ENCODE measurements around the gene RSBN1.

Gene RSBN1

DNA sequence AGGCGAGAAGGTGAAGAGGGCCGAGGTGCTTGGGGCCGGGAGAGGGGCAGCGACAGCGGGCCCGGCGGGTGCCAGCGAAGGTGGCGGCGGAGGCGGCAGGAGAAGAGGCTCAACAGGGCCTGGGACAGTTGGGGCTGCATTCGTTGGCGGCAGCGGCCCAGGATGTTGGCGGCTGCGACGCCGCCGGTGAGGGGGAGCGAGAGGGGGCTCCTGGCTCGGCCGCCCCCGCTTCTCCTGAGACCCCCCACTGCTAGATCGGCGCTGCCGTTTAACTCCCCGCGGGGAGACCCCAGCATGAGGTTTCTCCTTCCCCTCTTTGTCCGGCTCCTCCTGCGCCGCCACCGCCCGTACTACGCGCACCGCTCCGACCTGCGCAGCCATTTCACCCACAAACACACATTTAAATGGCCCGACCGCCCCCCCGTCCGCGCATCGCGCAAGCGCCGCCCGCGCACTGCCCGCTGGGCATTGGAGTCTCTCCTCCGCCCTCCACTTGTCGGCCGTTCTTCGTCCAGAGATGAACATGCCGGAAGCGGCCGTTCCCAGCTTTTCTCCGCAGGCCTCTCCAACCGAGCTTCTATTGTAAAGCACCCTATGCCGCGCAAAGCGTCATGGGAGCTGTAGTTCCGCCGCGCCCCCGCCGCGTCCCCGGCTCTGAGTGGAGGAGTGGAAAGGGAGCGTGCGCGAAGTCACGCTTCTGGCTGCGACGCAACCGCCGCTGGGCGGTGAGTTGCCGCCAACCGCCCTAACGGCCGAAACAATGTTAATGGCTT lies at the start of gene RSBN1:
Gene RSBN1 (minus strand): TSS at position 589 of the 773 bp plus-strand sequence. CDS start 64 bp downstream, at position 525.
- H3K27ac ChIP-seq, result peak within 1 kb of the TSS; percentile 72
- TF ChIP-seq, protein P1, sequence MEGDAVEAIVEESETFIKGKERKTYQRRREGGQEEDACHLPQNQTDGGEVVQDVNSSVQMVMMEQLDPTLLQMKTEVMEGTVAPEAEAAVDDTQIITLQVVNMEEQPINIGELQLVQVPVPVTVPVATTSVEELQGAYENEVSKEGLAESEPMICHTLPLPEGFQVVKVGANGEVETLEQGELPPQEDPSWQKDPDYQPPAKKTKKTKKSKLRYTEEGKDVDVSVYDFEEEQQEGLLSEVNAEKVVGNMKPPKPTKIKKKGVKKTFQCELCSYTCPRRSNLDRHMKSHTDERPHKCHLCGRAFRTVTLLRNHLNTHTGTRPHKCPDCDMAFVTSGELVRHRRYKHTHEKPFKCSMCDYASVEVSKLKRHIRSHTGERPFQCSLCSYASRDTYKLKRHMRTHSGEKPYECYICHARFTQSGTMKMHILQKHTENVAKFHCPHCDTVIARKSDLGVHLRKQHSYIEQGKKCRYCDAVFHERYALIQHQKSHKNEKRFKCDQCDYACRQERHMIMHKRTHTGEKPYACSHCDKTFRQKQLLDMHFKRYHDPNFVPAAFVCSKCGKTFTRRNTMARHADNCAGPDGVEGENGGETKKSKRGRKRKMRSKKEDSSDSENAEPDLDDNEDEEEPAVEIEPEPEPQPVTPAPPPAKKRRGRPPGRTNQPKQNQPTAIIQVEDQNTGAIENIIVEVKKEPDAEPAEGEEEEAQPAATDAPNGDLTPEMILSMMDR (IDR thresholded peaks at IDR 0.05), result no peak
- no peak for TF ChIP-seq ZFX (IDR thresholded peaks at IDR 0.05; ENCODE audit: borderline replicate concordance)

DNA sequence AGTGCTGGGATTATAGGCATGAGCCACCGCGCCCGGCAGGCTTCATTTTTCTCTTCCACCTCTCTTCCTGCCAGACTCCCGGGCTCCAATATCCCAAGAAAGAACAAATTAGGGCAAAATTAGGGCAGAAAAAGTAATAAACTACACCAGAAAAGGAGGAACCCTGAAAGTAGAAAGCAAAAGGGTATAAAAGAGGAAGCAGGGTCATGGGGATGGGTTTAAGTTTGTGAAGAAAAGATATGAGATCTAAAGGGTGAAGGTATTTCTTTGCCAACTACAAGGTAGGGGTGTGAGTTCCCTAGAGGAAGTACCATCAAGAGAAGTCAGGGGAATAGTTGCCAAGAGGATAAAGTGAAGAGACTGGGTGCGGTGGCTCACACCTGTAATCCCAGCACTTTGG lies 49.4 kb upstream of the RSBN1 start:
- H3K27ac ChIP-seq, result no peak overlapping the region
- TF ChIP-seq ZFX (IDR thresholded peaks at IDR 0.05; ENCODE audit: borderline replicate concordance), result no peak
- TF ChIP-seq, protein P1 (IDR thresholded peaks at IDR 0.05), result no peak

DNA sequence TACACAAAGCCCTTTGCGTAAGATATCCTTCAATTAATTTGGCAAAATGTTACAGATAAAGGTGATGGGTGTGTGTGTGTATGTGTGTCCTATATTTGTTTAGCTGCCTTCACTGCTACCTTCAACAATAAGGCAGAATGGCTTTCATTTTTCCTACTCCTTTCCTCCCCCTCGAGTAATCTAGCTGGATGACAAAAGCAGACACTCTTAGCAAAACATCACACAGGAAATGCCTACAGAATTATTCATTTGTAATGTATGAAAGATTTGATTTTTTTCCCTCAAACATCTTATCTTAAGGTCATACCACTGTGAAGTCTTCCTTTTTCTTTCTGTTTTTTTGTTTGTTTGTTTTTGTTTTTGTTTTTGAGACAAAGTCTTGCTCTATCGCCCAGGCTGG lies 48.6 kb upstream of the RSBN1 start:
- no peak overlapping the region for H3K27ac ChIP-seq
- no peak for TF ChIP-seq ZFX (IDR thresholded peaks at IDR 0.05; ENCODE audit: borderline replicate concordance)

DNA sequence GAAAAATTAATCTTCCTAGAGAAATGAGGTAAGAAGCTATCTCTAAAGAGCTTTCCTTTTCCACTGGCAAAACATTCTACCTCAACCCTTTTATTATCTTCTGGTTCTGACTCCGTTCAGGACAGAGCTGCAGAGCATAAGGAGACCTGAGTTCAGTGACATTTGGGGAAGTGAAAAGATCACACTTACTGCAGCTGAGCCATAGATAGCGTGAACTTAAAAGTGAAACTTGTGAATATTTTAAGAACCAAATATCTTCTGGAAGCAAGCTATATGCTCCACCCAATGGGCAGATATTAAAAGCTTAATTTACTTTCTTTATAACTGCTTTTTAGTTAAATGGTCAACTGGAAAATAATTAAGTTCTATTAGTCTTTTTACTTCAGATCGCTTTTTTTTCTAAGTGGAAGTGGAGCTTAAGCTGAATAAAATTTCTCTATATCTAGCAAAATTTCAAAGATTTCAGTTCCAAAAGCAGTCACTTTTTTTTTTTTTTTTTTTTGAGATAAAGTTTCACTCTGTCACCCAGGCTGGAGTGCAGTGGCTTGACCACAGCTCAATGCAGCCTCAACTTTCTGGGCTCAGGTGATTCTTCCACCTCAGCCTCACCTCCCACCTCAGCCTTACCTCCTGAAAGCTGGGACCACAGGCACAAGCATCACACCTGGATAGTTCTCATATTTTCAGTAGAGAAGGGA lies 47.4 kb upstream of the RSBN1 start:
- H3K27ac ChIP-seq, result no peak overlapping the region

DNA sequence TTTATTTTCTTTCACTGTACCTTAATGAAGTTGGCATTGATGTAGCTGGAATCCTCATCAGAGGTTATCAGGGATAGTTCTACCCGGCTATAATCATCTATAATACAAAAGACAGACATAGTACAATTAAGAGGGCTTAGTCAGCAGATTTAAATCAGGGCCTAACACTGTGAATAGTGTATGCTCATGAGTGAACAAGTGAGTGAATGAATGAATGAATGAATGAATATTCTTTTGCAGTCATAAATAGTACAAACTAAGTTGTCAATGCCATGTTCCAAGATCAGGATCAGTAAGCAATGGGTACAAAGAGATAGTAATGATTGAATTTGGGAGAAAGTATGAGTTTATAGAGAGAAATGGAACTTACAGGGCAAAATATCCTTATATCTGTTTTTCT lies 46.7 kb upstream of the RSBN1 start:
- TF ChIP-seq, protein P1 (IDR thresholded peaks at IDR 0.05), result no peak
- TF ChIP-seq ZFX (IDR thresholded peaks at IDR 0.05; ENCODE audit: borderline replicate concordance), result no peak

More for the DNA sequence above, 47.4 kb upstream of the RSBN1 start:
- no peak for TF ChIP-seq ZFX (IDR thresholded peaks at IDR 0.05; ENCODE audit: borderline replicate concordance)
- TF ChIP-seq, protein P1 (IDR thresholded peaks at IDR 0.05), result no peak

DNA sequence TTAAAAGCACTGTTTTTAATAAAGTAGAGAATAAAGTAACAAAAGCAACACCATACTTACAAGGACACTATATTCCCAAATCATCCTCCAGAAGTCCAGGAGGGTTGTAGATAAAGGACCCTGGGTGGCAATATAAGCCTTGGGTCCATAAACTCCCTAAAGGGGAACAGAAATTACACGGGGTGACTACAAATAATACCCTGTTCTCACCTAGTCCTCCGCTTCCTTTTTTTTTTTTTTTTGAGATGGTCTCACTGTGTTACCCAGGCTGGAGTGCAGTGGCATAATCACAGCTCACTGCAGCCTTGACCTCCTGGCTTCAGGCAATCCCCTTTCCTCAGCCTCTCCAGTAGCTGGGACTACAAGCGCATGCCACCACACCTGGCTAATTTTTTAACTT lies 46.1 kb upstream of the RSBN1 start:
- TF ChIP-seq ZFX (IDR thresholded peaks at IDR 0.05; ENCODE audit: borderline replicate concordance), result no peak
- TF ChIP-seq, protein P1 (IDR thresholded peaks at IDR 0.05), result no peak
- no peak overlapping the region for H3K27ac ChIP-seq

More for the DNA sequence above, 46.7 kb upstream of the RSBN1 start:
- H3K27ac ChIP-seq, result no peak overlapping the region

DNA sequence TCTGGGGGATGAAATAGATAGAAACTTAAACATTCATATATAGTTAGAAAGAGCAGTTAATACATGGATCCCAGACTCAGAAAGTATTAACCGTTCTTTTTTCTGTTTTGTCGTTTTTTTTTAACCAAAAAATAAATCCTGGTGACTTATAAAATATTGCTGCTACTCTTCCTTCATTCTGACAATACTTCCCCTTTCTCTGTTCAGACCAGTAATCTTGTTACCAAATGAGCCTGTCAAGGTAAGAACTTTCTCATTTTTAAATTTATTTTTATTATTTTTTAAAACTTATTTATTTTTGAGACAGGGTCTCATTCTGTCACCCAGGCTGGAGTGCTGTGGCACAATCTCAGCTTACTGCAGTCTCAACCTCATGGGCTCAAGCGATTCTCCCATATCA lies 45.5 kb upstream of the RSBN1 start:
- H3K27ac ChIP-seq, result no peak overlapping the region
- TF ChIP-seq ZFX (IDR thresholded peaks at IDR 0.05; ENCODE audit: borderline replicate concordance), result no peak
- TF ChIP-seq, protein P1 (IDR thresholded peaks at IDR 0.05), result no peak
